CD4-positive, alpha-beta T cell treated with Interleukin-10 for 1 hour (primary cell): ENCODE data around the gene PARP11.

Experiments used
- DNase-seq: peaks from one replicate; pipeline ENCODE4 v3.0.0-alpha.2; 2020

Gene PARP11

GRCh38 chr12:3816266-3816665 is 56.9 kb downstream of the PARP11 start:
- DNase-seq = no peak

- no peak for DNase-seq
Measured at GRCh38 chr12:3815094-3815766, 58.0 kb downstream of the PARP11 start.

- no peak for DNase-seq
Measured at GRCh38 chr12:3810540-3810939, 62.7 kb downstream of the PARP11 start.

- no peak for DNase-seq
Measured at GRCh38 chr12:3810016-3810370, 63.2 kb downstream of the PARP11 start.

- no peak for DNase-seq
Measured at GRCh38 chr12:3809357-3810015, 63.7 kb downstream of the PARP11 start.

GRCh38 chr12:3805077-3805476 is 68.1 kb downstream of the PARP11 start:
- DNase-seq = no peak

- DNase-seq = peak; percentile 72
Measured at GRCh38 chr12:3803865-3804472, 69.2 kb downstream of the PARP11 start.

GRCh38 chr12:3802721-3803120 is 70.5 kb downstream of the PARP11 start:
- no peak for DNase-seq

GRCh38 chr12:3797531-3798048 is 75.6 kb downstream of the PARP11 start:
- no peak for DNase-seq

GRCh38 chr12:3795492-3796133 is 77.6 kb downstream of the PARP11 start:
- no peak for DNase-seq

- DNase-seq = no peak
Measured at GRCh38 chr12:3795066-3795465, 78.1 kb downstream of the PARP11 start.

- no peak for DNase-seq
Measured at GRCh38 chr12:3792623-3793288, 80.4 kb downstream of the PARP11 start.

GRCh38 chr12:3791256-3791874 is 81.8 kb downstream of the PARP11 start:
- DNase-seq = no peak

- no peak for DNase-seq
Measured at GRCh38 chr12:3790642-3791041, 82.6 kb downstream of the PARP11 start.

- no peak for DNase-seq
Measured at GRCh38 chr12:3789838-3790237, 83.4 kb downstream of the PARP11 start.

GRCh38 chr12:3777206-3777809 is 95.9 kb downstream of the PARP11 start:
- peak; percentile 53 for DNase-seq

GRCh38 chr12:3775385-3776035 is 97.7 kb downstream of the PARP11 start:
- no peak for DNase-seq

GRCh38 chr12:3772380-3772779 is 100.8 kb downstream of the PARP11 start:
- DNase-seq = no peak

GRCh38 chr12:3771853-3772252 is 101.3 kb downstream of the PARP11 start:
- DNase-seq = no peak

GRCh38 chr12:3770891-3771290 is 102.3 kb downstream of the PARP11 start:
- no peak for DNase-seq

- no peak for DNase-seq
Measured at GRCh38 chr12:3768911-3769447, 104.2 kb downstream of the PARP11 start.
